ENCODE measurements around the gene MRPL12.

DNA sequence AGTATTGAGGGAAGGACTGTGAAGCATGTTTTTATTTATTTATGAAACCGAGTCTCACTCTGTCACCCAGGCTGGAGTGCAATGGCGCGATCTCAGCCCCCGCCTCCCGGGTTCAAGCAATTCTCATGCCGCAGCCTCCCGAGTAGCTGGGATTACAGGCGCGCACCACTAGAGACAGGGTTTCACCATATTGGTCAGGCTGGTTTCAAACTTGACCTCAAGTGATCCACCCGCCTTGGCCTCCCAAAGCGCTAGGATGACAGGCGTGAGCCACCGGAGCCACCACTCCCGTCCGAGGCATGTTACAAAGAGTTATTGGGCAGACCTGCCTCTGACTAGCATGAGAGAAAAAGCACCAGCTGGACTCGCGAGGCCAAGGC, 3.1 kb downstream of the MRPL12 start:
- TF ChIP-seq, protein P1, sequence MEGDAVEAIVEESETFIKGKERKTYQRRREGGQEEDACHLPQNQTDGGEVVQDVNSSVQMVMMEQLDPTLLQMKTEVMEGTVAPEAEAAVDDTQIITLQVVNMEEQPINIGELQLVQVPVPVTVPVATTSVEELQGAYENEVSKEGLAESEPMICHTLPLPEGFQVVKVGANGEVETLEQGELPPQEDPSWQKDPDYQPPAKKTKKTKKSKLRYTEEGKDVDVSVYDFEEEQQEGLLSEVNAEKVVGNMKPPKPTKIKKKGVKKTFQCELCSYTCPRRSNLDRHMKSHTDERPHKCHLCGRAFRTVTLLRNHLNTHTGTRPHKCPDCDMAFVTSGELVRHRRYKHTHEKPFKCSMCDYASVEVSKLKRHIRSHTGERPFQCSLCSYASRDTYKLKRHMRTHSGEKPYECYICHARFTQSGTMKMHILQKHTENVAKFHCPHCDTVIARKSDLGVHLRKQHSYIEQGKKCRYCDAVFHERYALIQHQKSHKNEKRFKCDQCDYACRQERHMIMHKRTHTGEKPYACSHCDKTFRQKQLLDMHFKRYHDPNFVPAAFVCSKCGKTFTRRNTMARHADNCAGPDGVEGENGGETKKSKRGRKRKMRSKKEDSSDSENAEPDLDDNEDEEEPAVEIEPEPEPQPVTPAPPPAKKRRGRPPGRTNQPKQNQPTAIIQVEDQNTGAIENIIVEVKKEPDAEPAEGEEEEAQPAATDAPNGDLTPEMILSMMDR (IDR thresholded peaks at IDR 0.05) = no peak
- TF ChIP-seq POLR2A (IDR thresholded peaks at IDR 0.05) = no peak
- TF ChIP-seq POLR2AphosphoS5 (IDR thresholded peaks at IDR 0.05) = no peak

Data from upper lobe of left lung (tissue), 4 donors.